Osteoblast (primary cell): ENCODE measurements around the gene CNTRL. TPM values are rescaled to one million over a fixed set of nuclear protein-coding genes. Genes with fewer than 3 reads are reported as not detected.
"Not testable (repeated sequence)": the region's sequence is repeated elsewhere in the genome, so short reads cannot be mapped to it uniquely, and the experiment has no call there.

Experiments
- DNase-seq: peaks from one replicate; pipeline ENCODE4 v3.0.0; 2011; ENCODE audit warnings: low spot score, mixed read lengths; ENCODE audit not compliant: insufficient read length; ENCODE audit errors: missing footprints
- H2AFZ ChIP-seq: 2 replicates; pipeline ENCODE4 v1.6.0; 2011; ENCODE audit warnings: mild to moderate bottlenecking, low read length
- H3K27ac ChIP-seq: 2 replicates; pipeline ENCODE4 v1.5.1; 2011; ENCODE audit warnings: mild to moderate bottlenecking, low read depth, low read length, moderate library complexity
- H3K27me3 ChIP-seq: 2 replicates; pipeline ENCODE4 v1.6.0; 2012; ENCODE audit warnings: mild to moderate bottlenecking, control low read depth, inconsistent platforms, low read length, moderate library complexity; ENCODE audit not compliant: insufficient read depth
- H3K36me3 ChIP-seq: 2 replicates; pipeline ENCODE4 v1.5.1; 2011; ENCODE audit warnings: mild to moderate bottlenecking, low read length, control low read depth, moderate library complexity; ENCODE audit not compliant: insufficient read depth
- H3K4me1 ChIP-seq: 2 replicates; pipeline ENCODE4 v1.5.1; 2011; ENCODE audit warnings: mild to moderate bottlenecking, low read length, control low read depth, moderate library complexity; ENCODE audit not compliant: insufficient read depth
- H3K4me2 ChIP-seq: 2 replicates; pipeline ENCODE4 v1.6.0; 2011; ENCODE audit warnings: mild to moderate bottlenecking, low read length; ENCODE audit not compliant: insufficient read depth
- H3K4me3 ChIP-seq: fragments of 200-600 bp; sonication (generic); 3 replicates; pipeline ENCODE4 v1.5.1; 2012; ENCODE audit warnings: mild to moderate bottlenecking, low read length, inconsistent platforms; ENCODE audit not compliant: insufficient read depth
- H3K79me2 ChIP-seq: 2 replicates; pipeline ENCODE4 v1.6.0; 2012; ENCODE audit warnings: mild to moderate bottlenecking, low read length, control low read depth, inconsistent platforms; ENCODE audit not compliant: insufficient read depth
- H3K9me3 ChIP-seq: 2 replicates; pipeline ENCODE4 v1.5.1; 2011; ENCODE audit warnings: low read depth, low read length, control low read depth
- H4K20me1 ChIP-seq: 2 replicates; pipeline ENCODE4 v1.6.0; 2012; ENCODE audit warnings: mild to moderate bottlenecking, low read length, control low read depth; ENCODE audit not compliant: insufficient read depth
- CTCF ChIP-seq: IDR thresholded peaks from 2 replicates; pipeline ENCODE4 v1.5.1; 2011; ENCODE audit warnings: mild to moderate bottlenecking, low read depth, low read length, moderate library complexity; ENCODE audit errors: extremely low read depth
- total RNA-seq: library from RNA; depleted of rRNA; stranded (reverse); fragments of >200 nt; gene quantifications from 2 replicates; pipeline ENCODE4 v1.2.3, GENCODE V29; 2012

CNTRL gene
- total RNA-seq, 1 donor = 8.7 TPM

DNA sequence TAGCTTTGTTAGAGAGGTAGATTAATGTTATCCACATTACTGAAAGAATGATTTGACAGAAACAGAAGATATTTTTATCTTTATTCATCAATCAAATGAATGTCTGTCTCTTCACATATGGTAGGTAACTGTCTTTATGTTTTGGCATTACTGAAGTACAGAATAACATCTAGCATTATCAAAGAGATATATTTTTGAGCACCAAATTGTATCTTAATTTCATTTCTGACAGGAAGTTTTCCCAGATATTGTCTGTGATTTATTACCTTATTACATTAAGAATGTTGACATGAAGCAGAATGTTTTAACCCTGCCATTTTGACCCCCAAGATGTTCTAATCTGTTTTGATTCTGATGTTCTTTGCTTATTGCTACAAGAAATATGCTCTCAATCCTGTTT is 20.3 kb downstream of the CNTRL start:
- H2AFZ ChIP-seq = no peak overlapping the region
- no peaks in the 10 kb centered on the region for H3K9me3 ChIP-seq
- no peak for TF ChIP-seq CTCF
- H3K4me3 ChIP-seq = no peak overlapping the region
- H4K20me1 ChIP-seq = no peaks in the 10 kb centered on the region
- H3K4me2 ChIP-seq = no peak overlapping the region
- no peak for DNase-seq
- H3K79me2 ChIP-seq = no peaks in the 10 kb centered on the region
- no peaks in the 10 kb centered on the region for H3K27me3 ChIP-seq
- H3K36me3 ChIP-seq = no peaks in the 10 kb centered on the region
- no peaks in the 10 kb centered on the region for H3K4me1 ChIP-seq
- no peak overlapping the region for H3K27ac ChIP-seq

DNA sequence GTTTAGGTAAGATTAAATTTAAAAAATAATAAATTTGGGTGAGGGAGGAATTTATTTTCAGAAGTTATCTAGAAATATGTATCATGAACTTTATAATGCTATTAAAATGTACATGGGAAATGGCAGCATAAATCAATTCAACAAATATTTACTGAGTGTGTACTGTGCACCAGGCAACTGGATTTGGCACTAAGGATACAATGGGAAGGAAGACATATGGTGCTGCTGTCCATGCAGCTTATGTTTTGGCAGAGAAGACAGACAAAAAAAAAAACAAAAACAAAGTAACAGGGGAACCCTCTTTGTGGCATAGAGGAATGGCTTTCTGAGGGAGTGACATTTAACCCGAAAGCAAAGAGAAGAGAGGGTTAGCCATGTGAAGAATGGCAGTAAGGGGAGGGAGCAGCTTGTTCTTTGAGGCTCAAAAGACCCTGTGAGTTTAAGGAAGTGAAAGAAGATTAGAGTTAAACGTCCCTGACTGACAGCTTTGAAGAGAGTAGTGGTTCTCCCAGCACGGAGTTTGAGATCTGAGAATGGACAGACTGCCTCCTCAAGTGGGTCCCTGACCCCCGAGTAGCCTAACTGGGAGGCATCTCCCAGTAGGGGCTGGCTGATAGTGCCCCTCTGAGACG is 23.9 kb downstream of the CNTRL start:
- Histone ChIP-seq H3K4me2 (no peak overlapping the region), H3K36me3 (no peaks in the 10 kb centered on the region), H3K27ac (no peak overlapping the region), H3K4me3 (no peak overlapping the region), H3K4me1 (no peaks in the 10 kb centered on the region), H3K79me2 (no peaks in the 10 kb centered on the region), H3K27me3 (no peaks in the 10 kb centered on the region), H3K9me3 (no peaks in the 10 kb centered on the region), H4K20me1 (no peaks in the 10 kb centered on the region), H2AFZ (no peak overlapping the region)
- DNase-seq = no peak
- no peak for TF ChIP-seq CTCF

DNA sequence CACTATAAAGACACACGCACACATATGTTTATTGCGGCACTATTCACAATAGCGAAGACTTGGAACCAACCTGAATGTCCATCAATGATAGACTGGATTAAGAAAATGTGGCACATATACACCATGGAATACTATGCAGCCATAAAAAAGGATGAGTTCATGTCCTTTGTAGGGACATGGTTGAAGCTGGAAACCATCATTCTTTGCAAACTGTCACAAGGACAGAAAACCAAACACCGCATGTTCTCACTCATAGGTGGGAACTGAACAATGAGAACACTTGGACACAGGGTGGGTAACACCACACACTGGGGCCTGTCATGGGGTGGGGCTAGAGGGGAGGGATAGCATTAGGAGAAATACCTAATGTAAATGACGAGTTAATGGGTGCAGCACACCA is 29.3 kb downstream of the CNTRL start:
- not testable (repeated sequence) for H3K9me3 ChIP-seq, H3K4me1 ChIP-seq, H3K79me2 ChIP-seq, DNase-seq, H3K27me3 ChIP-seq, H4K20me1 ChIP-seq, H3K4me3 ChIP-seq, H3K27ac ChIP-seq, H3K36me3 ChIP-seq, H3K4me2 ChIP-seq, H2AFZ ChIP-seq

DNA sequence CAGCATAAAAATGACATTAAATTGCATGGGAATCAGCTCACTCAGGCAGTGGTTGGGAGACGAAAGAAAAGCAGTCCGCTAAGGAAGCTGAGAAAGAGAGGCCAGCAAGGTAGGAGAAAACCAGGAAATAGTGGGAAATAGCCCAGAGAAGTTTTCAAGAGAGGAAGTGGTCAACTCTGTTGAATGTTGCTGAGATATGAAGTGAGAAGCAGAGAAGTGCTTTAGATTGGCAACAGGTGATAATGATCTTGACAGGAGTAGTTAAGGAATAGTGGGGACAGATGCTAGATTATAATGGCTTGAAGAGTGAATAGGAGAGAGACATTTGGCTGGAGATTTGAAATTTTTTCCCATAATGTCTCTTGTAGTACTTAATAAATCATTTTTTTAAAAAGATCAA is 30.8 kb downstream of the CNTRL start:
- Histone ChIP-seq H3K4me3 (no peak overlapping the region), H3K4me2 (no peak overlapping the region), H3K36me3 (no peaks in the 10 kb centered on the region), H4K20me1 (no peaks in the 10 kb centered on the region), H3K9me3 (no peaks in the 10 kb centered on the region), H3K79me2 (no peaks in the 10 kb centered on the region), H3K27ac (no peak overlapping the region), H3K27me3 (no peaks in the 10 kb centered on the region), H2AFZ (no peak overlapping the region), H3K4me1 (no peaks in the 10 kb centered on the region)
- no peak for DNase-seq
- no peak for TF ChIP-seq CTCF
